A549 (cell line): ENCODE results near the gene TPRG1L. TPM values are rescaled to one million over a fixed set of nuclear protein-coding genes. Genes with fewer than 3 reads are reported as not detected.
A peak's percentile ranks its signal among the peaks of the same experiment; 100 is the strongest.

Experiments
- ATAC-seq, 2 experiments: fragments of 200-7000 bp in 1 of 2; fragments of >200 bp in 1 of 2; cut with Nextera tagmentation in 1 of 2; cut with Tn5 transposase in 1 of 2; 3 replicates each; pipeline versions ENCODE4 v1.8.0 to v1.9.1; 2018 to 2020; ENCODE audit warnings: mild to moderate bottlenecking in 1 of 2, moderate library complexity in 1 of 2
- CTCF ChIA-PET: fragments of 300-600 bp; sonication (Branson Sonifier 250); formaldehyde crosslinking; extraction: SDS; loops from one replicate; lab custom pipeline; 2021; ENCODE audit warnings: antibody characterized with exemption, inconsistent platforms; lab: Yijun Ruan, JAX
- POLR2A ChIA-PET: fragments of 350-600 bp; formaldehyde crosslinking; extraction: SDS; loops from one replicate; lab custom pipeline; 2021; ENCODE audit warnings: antibody characterized with exemption, inconsistent platforms; lab: Yijun Ruan, JAX
- DNase-seq, 2 experiments: peaks; one replicate each; pipeline versions ENCODE4 v3.0.0 to v3.0.0-alpha.2; 2011 to 2016; ENCODE audit warnings: low read depth in 1 of 2, low spot score in 1 of 2
- FAIRE-seq: peaks from 2 replicates; lab custom pipeline; 2011; peaks lifted over from hg19 to GRCh38; lab: Jason Lieb, UNC
- H3K27ac ChIP-seq, 2 experiments: fragments of >200 bp; sonication (Bioruptor Twin); formaldehyde crosslinking; 3 replicates each; pipeline ENCODE4 v1.5.1; 2016 to 2017
- H3K4me1 ChIP-seq: fragments of >200 bp; sonication (Bioruptor Twin); formaldehyde crosslinking; 3 replicates; pipeline ENCODE4 v1.6.1; 2016
- H3K4me2 ChIP-seq: fragments of >200 bp; sonication (Bioruptor Twin); formaldehyde crosslinking; 3 replicates; pipeline ENCODE4 v1.6.1; 2016
- H3K4me3 ChIP-seq: fragments of >200 bp; sonication (Bioruptor Twin); formaldehyde crosslinking; 3 replicates; pipeline ENCODE4 v1.5.1; 2016
- H3K9me3 ChIP-seq: fragments of >200 bp; sonication (Bioruptor Twin); formaldehyde crosslinking; 3 replicates; pipeline ENCODE4 v1.6.1; 2016
- CEBPB ChIP-seq, 2 experiments: fragments of >200 bp in 1 of 2; sonication (Bioruptor Twin) in 1 of 2; formaldehyde crosslinking in 1 of 2; IDR thresholded peaks; 2 replicates each; pipeline ENCODE4 v1.6.1; 2012 to 2016
- EHF ChIP-seq: fragments of 250-450 bp; sonication (Bioruptor Pico); IDR thresholded peaks from 2 replicates; pipeline ENCODE4 v1.5.0; 2020; ENCODE audit warnings: mild to moderate bottlenecking
- ESRRA ChIP-seq: fragments of 150-350 bp; IDR thresholded peaks from 2 replicates; pipeline ENCODE4 v1.6.1; 2014; ENCODE audit warnings: mild to moderate bottlenecking, low read length, borderline replicate concordance
- HDAC2 ChIP-seq: fragments of 200-600 bp; sonication (generic); IDR thresholded peaks from 2 replicates; pipeline ENCODE4 v1.6.1; 2016
- HEYL ChIP-seq: fragments of 250-450 bp; sonication (Bioruptor Pico); IDR thresholded peaks from 2 replicates; pipeline ENCODE4 v1.8.0; 2021; ENCODE audit warnings: mild to moderate bottlenecking, moderate library complexity
- HOXB13 ChIP-seq: fragments of 250-450 bp; sonication (Bioruptor Pico); IDR thresholded peaks from 2 replicates; pipeline ENCODE4 v1.5.0; 2020; ENCODE audit warnings: low read depth, mild to moderate bottlenecking, moderate library complexity
- HOXB5 ChIP-seq: fragments of 250-450 bp; sonication (Bioruptor Pico); IDR thresholded peaks from 2 replicates; pipeline ENCODE4 v1.5.0; 2020; ENCODE audit warnings: mild to moderate bottlenecking, moderate library complexity
- KDM1A ChIP-seq: fragments of 200-600 bp; sonication (generic); IDR thresholded peaks from 2 replicates; pipeline ENCODE4 v1.6.1; 2016; ENCODE audit warnings: low read depth, mild to moderate bottlenecking
- MAZ ChIP-seq: fragments of 150-350 bp; IDR thresholded peaks from 2 replicates; pipeline ENCODE4 v1.6.1; 2014; ENCODE audit warnings: antibody characterized with exemption, low read depth, low read length, borderline replicate concordance
- MYC ChIP-seq: IDR thresholded peaks from 2 replicates; pipeline ENCODE4 v1.6.1; 2012; ENCODE audit warnings: mild to moderate bottlenecking, inconsistent platforms, low read length, improper control_type of control experiment, borderline replicate concordance
- NPAS2 ChIP-seq: fragments of 250-450 bp; sonication (Bioruptor Pico); IDR thresholded peaks from 2 replicates; pipeline ENCODE4 v1.8.0; 2022; ENCODE audit warnings: mild to moderate bottlenecking, moderate library complexity, borderline replicate concordance
- RARB ChIP-seq: fragments of 250-450 bp; sonication (Bioruptor Pico); IDR thresholded peaks from 2 replicates; pipeline ENCODE4 v1.8.0; 2021; ENCODE audit warnings: mild to moderate bottlenecking, moderate library complexity
- SREBF2 ChIP-seq: fragments of 450-650 bp; IDR thresholded peaks from 2 replicates; pipeline ENCODE4 v1.6.1; 2014; ENCODE audit warnings: mild to moderate bottlenecking, moderate library complexity
- ZNF302 ChIP-seq: fragments of 250-450 bp; sonication (Bioruptor Pico); IDR thresholded peaks from 2 replicates; pipeline ENCODE4 v1.9.0; 2021; ENCODE audit warnings: inconsistent platforms, mild to moderate bottlenecking, moderate library complexity
- WGBS: methylation state at CpG from one replicate; pipeline ENCODE4 v1.1.6; 2017; ENCODE audit errors: missing lambda C conversion rate; 5-methylcytosine and 5-hydroxymethylcytosine counted together
- polyA plus RNA-seq, 4 experiments: library from polyadenylated mRNA; depleted of rRNA in 3 of 4; stranded (reverse); fragments of >200 nt; fragmentation: RNase III in 1 of 4; extraction: RNeasy Plus Mini Kit Qiagen cat#74134 plus additional on column Dnase treatment in 1 of 4; gene quantifications; 2 replicates in 3 of 4; 3 replicates in 1 of 4; pipeline ENCODE4 v1.2.3, GENCODE V29; 2011 to 2017
- TF ChIP-seq, protein P1 (sequence below): fragments of >200 bp; sonication (Bioruptor Twin); formaldehyde crosslinking; IDR thresholded peaks from 3 replicates; pipeline ENCODE4 v1.6.1; 2016
- TF ChIP-seq, protein P2 (sequence below): IDR thresholded peaks from 2 replicates; pipeline ENCODE4 v1.6.1; 2012
- TF ChIP-seq, protein P3 (sequence below): fragments of 200-600 bp; sonication (generic); IDR thresholded peaks from 2 replicates; pipeline ENCODE4 v1.6.1; 2016; ENCODE audit warnings: antibody characterized with exemption, mild to moderate bottlenecking, moderate library complexity

Gene TPRG1L
- polyA plus RNA-seq, 2 of the 4 experiments (the other 2 are of a cell fraction), result 13.1 to 20.1 TPM

DNA sequence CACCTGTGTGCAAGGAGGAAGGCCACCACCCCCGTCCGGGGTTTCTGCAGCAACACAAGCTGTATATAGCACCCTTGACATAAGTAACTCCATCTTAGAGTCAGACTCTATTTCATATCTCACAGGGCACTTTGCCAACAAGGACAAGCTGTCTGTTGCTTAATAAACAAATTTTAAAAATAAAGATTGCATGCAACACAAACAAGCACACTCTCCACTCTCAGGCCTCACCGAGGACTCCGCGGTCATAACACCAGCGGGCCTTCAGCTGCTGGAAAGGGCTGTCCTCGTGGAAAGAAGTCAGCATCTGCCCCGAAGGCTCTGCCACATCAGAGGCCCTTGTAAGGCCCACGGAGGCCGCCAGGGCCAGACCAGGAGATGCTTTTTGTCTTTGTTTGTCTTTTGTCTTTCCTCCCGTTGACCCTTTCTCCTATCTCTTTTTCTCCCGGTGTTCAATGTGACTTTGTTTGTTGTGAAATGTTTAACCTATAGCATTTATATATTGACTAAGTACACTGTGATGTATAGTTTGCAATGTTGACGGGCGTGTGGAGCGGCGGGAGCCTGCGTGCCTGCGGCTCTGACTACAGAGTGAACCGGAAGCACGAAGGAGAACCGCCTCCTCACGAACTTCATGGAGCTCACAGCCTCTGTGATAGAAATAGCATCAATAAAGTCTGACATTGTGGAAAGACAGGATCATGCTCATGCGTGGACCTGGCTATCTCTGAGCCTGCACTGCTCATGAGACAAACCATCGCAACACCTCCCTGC, 37.6 kb upstream of the TPRG1L start:
- TF ChIP-seq, protein P1, sequence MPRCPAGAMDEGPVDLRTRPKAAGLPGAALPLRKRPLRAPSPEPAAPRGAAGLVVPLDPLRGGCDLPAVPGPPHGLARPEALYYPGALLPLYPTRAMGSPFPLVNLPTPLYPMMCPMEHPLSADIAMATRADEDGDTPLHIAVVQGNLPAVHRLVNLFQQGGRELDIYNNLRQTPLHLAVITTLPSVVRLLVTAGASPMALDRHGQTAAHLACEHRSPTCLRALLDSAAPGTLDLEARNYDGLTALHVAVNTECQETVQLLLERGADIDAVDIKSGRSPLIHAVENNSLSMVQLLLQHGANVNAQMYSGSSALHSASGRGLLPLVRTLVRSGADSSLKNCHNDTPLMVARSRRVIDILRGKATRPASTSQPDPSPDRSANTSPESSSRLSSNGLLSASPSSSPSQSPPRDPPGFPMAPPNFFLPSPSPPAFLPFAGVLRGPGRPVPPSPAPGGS, result no peak
- TF ChIP-seq CEBPB (IDR thresholded peaks at IDR 0.05), result peak in 1 of 2 experiments; percentile 14; a peak in 1 of 4 replicates
- TF ChIP-seq ZNF302 (CRISPR knock-in tag), result 0 out of 2 replicates have a peak, but pooled peaks have one; percentile 1
- 0 out of 2 replicates have a peak, but pooled peaks have one; percentile 43 for TF ChIP-seq EHF (CRISPR knock-in tag)
- TF ChIP-seq HOXB5 (CRISPR knock-in tag), result peak; percentile 26; the same call in 1 of the 2 replicates
- no peak for TF ChIP-seq NPAS2 (CRISPR knock-in tag)
- TF ChIP-seq, protein P2, sequence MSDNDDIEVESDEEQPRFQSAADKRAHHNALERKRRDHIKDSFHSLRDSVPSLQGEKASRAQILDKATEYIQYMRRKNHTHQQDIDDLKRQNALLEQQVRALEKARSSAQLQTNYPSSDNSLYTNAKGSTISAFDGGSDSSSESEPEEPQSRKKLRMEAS, result peak; percentile 43
- TF ChIP-seq ESRRA, result no peak
- TF ChIP-seq MYC, result no peak
- peak; percentile 75; the same call in 1 of the 2 replicates for TF ChIP-seq HOXB13 (CRISPR knock-in tag)
- no peak for FAIRE-seq
- H3K4me3 ChIP-seq, result no peak overlapping the region
- ChIA-PET POLR2A (no interaction called here), CTCF (interaction anchor here (1.0 to 2.2 kb wide), 7 partner anchors 9 to 134 kb away, joined by 3 to 15 read pairs (median 6); no protein-coding TSS in a partner anchor)
- 28% methylated on average over 23 of the region's 24 CpGs for WGBS
- no peaks in the 10 kb centered on the region for H3K9me3 ChIP-seq
- peak overlapping the region; percentile 42; the same call in 2 of the 3 replicates for H3K4me2 ChIP-seq
- peak; percentile 21 to 45 for DNase-seq
- H3K27ac ChIP-seq, result peak overlapping the region in 1 of 2 experiments; percentile 74; a peak in 3 of 6 replicates
- peak; percentile 79 to 90 for ATAC-seq
- peaks cover 9% of the 10 kb centered on the region; the same call in 2 of the 3 replicates for H3K4me1 ChIP-seq

DNA sequence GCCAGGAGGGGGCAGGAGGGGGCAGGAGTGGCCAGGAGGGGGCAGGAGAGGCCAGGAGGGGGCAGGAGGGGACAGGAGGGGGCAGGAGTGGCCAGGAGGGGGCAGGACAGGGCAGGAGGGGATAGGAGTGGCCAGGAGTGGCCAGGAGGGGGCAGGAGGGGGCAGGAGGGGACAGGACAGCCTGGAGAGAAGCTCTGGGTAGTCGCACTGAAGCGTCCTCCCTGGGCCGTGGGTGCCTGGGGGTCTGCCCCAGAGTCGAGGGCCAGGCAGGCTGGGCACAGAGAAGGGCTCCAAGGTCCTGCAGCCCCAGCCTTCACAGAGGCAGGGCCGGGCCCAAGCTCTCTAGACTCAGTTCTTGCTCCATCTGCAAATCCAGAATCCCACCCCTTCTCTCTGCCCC, 36.4 kb upstream of the TPRG1L start:
- Histone ChIP-seq H3K4me3 (no peak overlapping the region), H3K4me1 (peaks cover 9% of the 10 kb centered on the region; the same call in 2 of the 3 replicates), H3K4me2 (no peak overlapping the region), H3K27ac (no peak overlapping the region), H3K9me3 (no peaks in the 10 kb centered on the region)
- FAIRE-seq, result no peak
- peak in 1 of 2 experiments; percentile 33; a peak in 1 of 6 replicates for ATAC-seq
- 89% methylated on average over 5 of the region's 5 CpGs for WGBS
- TF ChIP-seq HDAC2 (no peak), SREBF2 (no peak), MAZ (no peak), HEYL (CRISPR knock-in tag) (no peak), KDM1A (no peak), RARB (no peak), CEBPB (IDR thresholded peaks at IDR 0.05) (no peak)
- TF ChIP-seq, protein P1, result no peak
- TF ChIP-seq, protein P3, sequence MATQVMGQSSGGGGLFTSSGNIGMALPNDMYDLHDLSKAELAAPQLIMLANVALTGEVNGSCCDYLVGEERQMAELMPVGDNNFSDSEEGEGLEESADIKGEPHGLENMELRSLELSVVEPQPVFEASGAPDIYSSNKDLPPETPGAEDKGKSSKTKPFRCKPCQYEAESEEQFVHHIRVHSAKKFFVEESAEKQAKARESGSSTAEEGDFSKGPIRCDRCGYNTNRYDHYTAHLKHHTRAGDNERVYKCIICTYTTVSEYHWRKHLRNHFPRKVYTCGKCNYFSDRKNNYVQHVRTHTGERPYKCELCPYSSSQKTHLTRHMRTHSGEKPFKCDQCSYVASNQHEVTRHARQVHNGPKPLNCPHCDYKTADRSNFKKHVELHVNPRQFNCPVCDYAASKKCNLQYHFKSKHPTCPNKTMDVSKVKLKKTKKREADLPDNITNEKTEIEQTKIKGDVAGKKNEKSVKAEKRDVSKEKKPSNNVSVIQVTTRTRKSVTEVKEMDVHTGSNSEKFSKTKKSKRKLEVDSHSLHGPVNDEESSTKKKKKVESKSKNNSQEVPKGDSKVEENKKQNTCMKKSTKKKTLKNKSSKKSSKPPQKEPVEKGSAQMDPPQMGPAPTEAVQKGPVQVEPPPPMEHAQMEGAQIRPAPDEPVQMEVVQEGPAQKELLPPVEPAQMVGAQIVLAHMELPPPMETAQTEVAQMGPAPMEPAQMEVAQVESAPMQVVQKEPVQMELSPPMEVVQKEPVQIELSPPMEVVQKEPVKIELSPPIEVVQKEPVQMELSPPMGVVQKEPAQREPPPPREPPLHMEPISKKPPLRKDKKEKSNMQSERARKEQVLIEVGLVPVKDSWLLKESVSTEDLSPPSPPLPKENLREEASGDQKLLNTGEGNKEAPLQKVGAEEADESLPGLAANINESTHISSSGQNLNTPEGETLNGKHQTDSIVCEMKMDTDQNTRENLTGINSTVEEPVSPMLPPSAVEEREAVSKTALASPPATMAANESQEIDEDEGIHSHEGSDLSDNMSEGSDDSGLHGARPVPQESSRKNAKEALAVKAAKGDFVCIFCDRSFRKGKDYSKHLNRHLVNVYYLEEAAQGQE, result no peak
- ChIA-PET POLR2A (no interaction called here), CTCF (interaction anchor here (1.0 to 2.2 kb wide), 4 partner anchors 10 to 98 kb away, joined by 3 to 6 read pairs (median 3); no protein-coding TSS in a partner anchor)
- DNase-seq, result no peak
